Upper lobe of left lung (tissue), 4 donors: ENCODE results near the gene TENM4.

Experiments
- CTCF ChIP-seq, 6 experiments: fragments of 450-650 bp in 4 of 6; fragments of 200-600 bp in 2 of 6; sonication (generic) in 2 of 6; IDR thresholded peaks; one replicate each; pipeline ENCODE4 v1.5.1; 2016 to 2019; ENCODE audit warnings: antibody characterized with exemption in 6 of 6
- EP300 ChIP-seq, 4 donors: sonication (generic); formaldehyde crosslinking; IDR thresholded peaks; one replicate each; pipeline ENCODE4 v1.5.1; 2017; ENCODE audit warnings: antibody characterized with exemption in 4 of 4, control low read depth in 2 of 4
- POLR2A ChIP-seq, 4 donors: fragments of 450-650 bp; IDR thresholded peaks; one replicate each; pipeline ENCODE4 v1.5.1; 2016 to 2017; ENCODE audit warnings: antibody characterized with exemption in 4 of 4, mild to moderate bottlenecking in 2 of 4
- POLR2AphosphoS5 ChIP-seq, 2 donors: sonication (generic); formaldehyde crosslinking; IDR thresholded peaks; one replicate each; pipeline ENCODE4 v1.5.1; 2017; ENCODE audit warnings: antibody characterized with exemption in 2 of 2

GRCh38 chr11:79209540-79210266, 231.1 kb downstream of the TENM4 start:
- TF ChIP-seq EP300 (IDR thresholded peaks at IDR 0.05): no peak
- no peak for TF ChIP-seq POLR2A (IDR thresholded peaks at IDR 0.05)
- no peak for TF ChIP-seq CTCF (IDR thresholded peaks at IDR 0.05)
- no peak for TF ChIP-seq POLR2AphosphoS5 (IDR thresholded peaks at IDR 0.05)
